ENCODE data around the gene SLC7A6OS.

- TF ChIP-seq, protein P1, sequence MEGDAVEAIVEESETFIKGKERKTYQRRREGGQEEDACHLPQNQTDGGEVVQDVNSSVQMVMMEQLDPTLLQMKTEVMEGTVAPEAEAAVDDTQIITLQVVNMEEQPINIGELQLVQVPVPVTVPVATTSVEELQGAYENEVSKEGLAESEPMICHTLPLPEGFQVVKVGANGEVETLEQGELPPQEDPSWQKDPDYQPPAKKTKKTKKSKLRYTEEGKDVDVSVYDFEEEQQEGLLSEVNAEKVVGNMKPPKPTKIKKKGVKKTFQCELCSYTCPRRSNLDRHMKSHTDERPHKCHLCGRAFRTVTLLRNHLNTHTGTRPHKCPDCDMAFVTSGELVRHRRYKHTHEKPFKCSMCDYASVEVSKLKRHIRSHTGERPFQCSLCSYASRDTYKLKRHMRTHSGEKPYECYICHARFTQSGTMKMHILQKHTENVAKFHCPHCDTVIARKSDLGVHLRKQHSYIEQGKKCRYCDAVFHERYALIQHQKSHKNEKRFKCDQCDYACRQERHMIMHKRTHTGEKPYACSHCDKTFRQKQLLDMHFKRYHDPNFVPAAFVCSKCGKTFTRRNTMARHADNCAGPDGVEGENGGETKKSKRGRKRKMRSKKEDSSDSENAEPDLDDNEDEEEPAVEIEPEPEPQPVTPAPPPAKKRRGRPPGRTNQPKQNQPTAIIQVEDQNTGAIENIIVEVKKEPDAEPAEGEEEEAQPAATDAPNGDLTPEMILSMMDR (IDR thresholded peaks at IDR 0.05 in 2 of 3, conservative IDR thresholded peaks at IDR 0.05 in 1 of 3; ENCODE audit: borderline replicate concordance in 1 of 3, insufficient read depth in 1 of 3, low read depth in 2 of 3, low read length in 2 of 3), result no peak
- TF ChIP-seq MAX (IDR thresholded peaks at IDR 0.05) (no peak), POLR2AphosphoS5 (IDR thresholded peaks at IDR 0.05; ENCODE audit: low read depth, low read length) (no peak), SIN3A (IDR thresholded peaks at IDR 0.05; ENCODE audit: low read depth) (no peak), POLR2A (IDR thresholded peaks at IDR 0.05; ENCODE audit: borderline replicate concordance, extremely low read depth, insufficient read depth, insufficient read length) (no peak), EZH2 (IDR thresholded peaks at IDR 0.05) (no peak), RAD21 (IDR thresholded peaks at IDR 0.05; ENCODE audit: low read depth) (no peak), SP1 (IDR thresholded peaks at IDR 0.05; ENCODE audit: low read depth) (no peak), ZFX (IDR thresholded peaks at IDR 0.05) (no peak)
These were observed 37.3 kb downstream of the SLC7A6OS start for GRCh38 chr16:68273459-68273858.
